Activated T-cell treated with anti-CD3 and anti-CD28 coated beads for 48 hours (primary cell): ENCODE data around the gene MMP24.
A peak's percentile ranks its signal among the peaks of the same experiment; 100 is the strongest.
"Not testable (repeated sequence)": the region's sequence is repeated elsewhere in the genome, so short reads cannot be mapped to it uniquely, and the experiment has no call there.

Experiments used
- DNase-seq: peaks from one replicate; pipeline ENCODE4 v3.0.0-alpha.2; 2020; ENCODE audit warnings: low read depth

The MMP24 gene

GRCh38 chr20:35223941-35224340, 2.5 kb upstream of the MMP24 start:
- no peak for DNase-seq

GRCh38 chr20:35224536-35224935, 2.0 kb upstream of the MMP24 start:
- no peak for DNase-seq

- no peak for DNase-seq
Measured at GRCh38 chr20:35225319-35226125, 968 bp upstream of the MMP24 start.

GRCh38 chr20:35226884-35227681, 593 bp downstream of the MMP24 start:
- DNase-seq, result peak; percentile 45

- no peak for DNase-seq
Measured at GRCh38 chr20:35232575-35232974, 6.1 kb downstream of the MMP24 start.

- DNase-seq, result no peak
Measured at GRCh38 chr20:35235881-35236280, 9.4 kb downstream of the MMP24 start.

GRCh38 chr20:35237486-35237885, 11.0 kb downstream of the MMP24 start:
- no peak for DNase-seq

GRCh38 chr20:35238170-35238569, 11.7 kb downstream of the MMP24 start:
- no peak for DNase-seq

- no peak for DNase-seq
Measured at GRCh38 chr20:35238735-35239134, 12.2 kb downstream of the MMP24 start.

- DNase-seq, result no peak
Measured at GRCh38 chr20:35240083-35240810, 13.8 kb downstream of the MMP24 start.

- DNase-seq, result no peak
Measured at GRCh38 chr20:35240811-35241293, 14.4 kb downstream of the MMP24 start.

- no peak for DNase-seq
Measured at GRCh38 chr20:35243317-35243716, 16.8 kb downstream of the MMP24 start.

- no peak for DNase-seq
Measured at GRCh38 chr20:35243986-35244385, 17.5 kb downstream of the MMP24 start.

- no peak for DNase-seq
Measured at GRCh38 chr20:35246723-35247122, 20.2 kb downstream of the MMP24 start.

- no peak for DNase-seq
Measured at GRCh38 chr20:35248641-35249475, 22.4 kb downstream of the MMP24 start.

GRCh38 chr20:35251613-35251940, 25.1 kb downstream of the MMP24 start:
- no peak for DNase-seq

GRCh38 chr20:35252037-35252461, 25.6 kb downstream of the MMP24 start:
- no peak for DNase-seq

- not testable (repeated sequence) for DNase-seq
Measured at GRCh38 chr20:35252598-35252997, 26.1 kb downstream of the MMP24 start.

GRCh38 chr20:35253010-35253409, 26.5 kb downstream of the MMP24 start:
- no peak for DNase-seq

- no peak for DNase-seq
Measured at GRCh38 chr20:35254448-35254999, 28.0 kb downstream of the MMP24 start.

GRCh38 chr20:35257175-35257909, 30.9 kb downstream of the MMP24 start:
- no peak for DNase-seq
